Suprapubic skin (tissue), 4 donors: ENCODE measurements around the gene LBHD2. TPM values are rescaled to one million over a fixed set of nuclear protein-coding genes. Genes with fewer than 3 reads are reported as not detected.

Experiments used
- DNase-seq, 2 donors: peaks; one replicate each; pipeline ENCODE4 v3.0.0-alpha.2; 2019; ENCODE audit warnings: low spot score in 2 of 2
- H3K27ac ChIP-seq: fragments of 200-600 bp; sonication (generic); one replicate; pipeline ENCODE4 v1.5.1; 2019
- H3K27me3 ChIP-seq: fragments of 200-600 bp; sonication (generic); one replicate; pipeline ENCODE4 v1.5.1; 2019
- H3K36me3 ChIP-seq: fragments of 200-600 bp; sonication (generic); one replicate; pipeline ENCODE4 v1.5.1; 2019
- H3K4me1 ChIP-seq: fragments of 200-600 bp; sonication (generic); one replicate; pipeline ENCODE4 v1.5.1; 2019
- H3K4me3 ChIP-seq: fragments of 200-600 bp; sonication (generic); one replicate; pipeline ENCODE4 v1.5.1; 2019; ENCODE audit warnings: mild to moderate bottlenecking
- H3K9me3 ChIP-seq: fragments of 200-600 bp; sonication (generic); one replicate; pipeline ENCODE4 v1.5.1; 2019
- EP300 ChIP-seq: sonication (generic); formaldehyde crosslinking; IDR thresholded peaks from one replicate; pipeline ENCODE4 v1.6.1; 2017; ENCODE audit warnings: antibody characterized with exemption
- POLR2A ChIP-seq, 2 donors: fragments of 450-650 bp; IDR thresholded peaks; one replicate each; pipeline ENCODE4 v1.6.1; 2017; ENCODE audit warnings: antibody characterized with exemption in 2 of 2, mild to moderate bottlenecking in 2 of 2, moderate library complexity in 2 of 2
- POLR2AphosphoS5 ChIP-seq, 3 donors: sonication (generic); formaldehyde crosslinking; IDR thresholded peaks; one replicate each; pipeline ENCODE4 v1.6.1; 2017; ENCODE audit warnings: antibody characterized with exemption in 3 of 3
- WGBS: methylation state at CpG from one replicate; pipeline ENCODE4 v1.1.5; 2018; 5-methylcytosine and 5-hydroxymethylcytosine counted together
- total RNA-seq, 4 donors: library from RNA; depleted of rRNA; stranded (reverse); fragments of >200 nt; gene quantifications; one replicate each; pipeline ENCODE4 v1.1.0, GENCODE V29; 2016
- TF ChIP-seq, protein P1 (sequence below), 2 donors: fragments of 200-600 bp in 1 of 2; fragments of 450-650 bp in 1 of 2; sonication (generic) in 1 of 2; IDR thresholded peaks; one replicate each; pipeline ENCODE4 v1.5.1; 2016 to 2019; ENCODE audit warnings: antibody characterized with exemption in 2 of 2, mild to moderate bottlenecking in 1 of 2, moderate library complexity in 1 of 2

Gene LBHD2
- total RNA-seq, 4 donors from 2014 or later, result not detected

DNA sequence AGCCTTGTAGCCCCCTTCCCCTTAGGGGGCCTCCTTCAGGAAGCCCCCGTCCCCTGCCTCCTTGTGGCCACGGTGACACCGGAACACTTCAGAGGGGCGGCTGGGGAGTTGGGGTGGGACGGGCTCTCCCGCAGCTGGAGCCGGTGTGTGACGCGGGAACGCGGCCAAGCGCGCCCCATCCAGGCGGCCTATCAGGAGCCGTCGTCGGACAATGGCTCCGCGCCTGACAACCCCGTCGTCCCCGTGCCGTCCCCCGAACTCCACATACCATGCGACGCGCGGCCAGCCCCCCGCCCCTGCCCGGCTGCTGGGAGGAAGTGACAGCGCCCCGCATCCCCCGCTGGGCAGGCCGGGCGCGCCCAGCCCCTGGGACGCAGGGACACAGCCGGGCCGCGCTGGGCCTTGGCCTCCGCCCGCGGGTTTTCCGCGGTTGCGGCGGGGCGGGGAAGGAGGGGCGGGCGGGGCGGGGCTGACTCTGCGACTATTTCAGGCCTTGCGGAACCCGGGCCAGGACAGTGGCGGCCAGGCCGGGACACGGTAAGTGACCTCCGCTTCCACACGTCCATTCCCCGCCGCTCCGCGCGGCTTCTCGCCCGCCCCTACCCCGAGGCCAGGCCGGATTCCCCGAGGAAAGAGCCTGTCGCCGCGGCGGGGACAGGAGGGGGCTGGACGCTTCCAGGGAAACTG, 39.1 kb downstream of the LBHD2 start, which contains the start of gene TNFAIP2:
TNFAIP2 (plus strand) TSS at position 515 of the 687 bp plus-strand sequence. CDS start 2,997 bp downstream, outside the sequence.
- TF ChIP-seq POLR2A (IDR thresholded peaks at IDR 0.05) (peak in 1 of 2 donors; percentile 82), EP300 (no peak), POLR2AphosphoS5 (IDR thresholded peaks at IDR 0.05) (peak in 1 of 3 donors; percentile 22)
- H3K4me1 ChIP-seq, result peaks cover 91% of the 10 kb centered on the region
- no peaks in the 10 kb centered on the region for H3K9me3 ChIP-seq
- peak in 1 of 2 donors; percentile 82 for DNase-seq
- no peaks in the 10 kb centered on the region for H3K36me3 ChIP-seq
- peaks cover 10% of the 10 kb centered on the region for H3K27me3 ChIP-seq
- H3K4me3 ChIP-seq, result peak within 1 kb of the TSS; percentile 76
- H3K27ac ChIP-seq, result peak within 1 kb of the TSS; percentile 95
- 8% methylated on average over 2 of the region's 74 CpGs for WGBS

DNA sequence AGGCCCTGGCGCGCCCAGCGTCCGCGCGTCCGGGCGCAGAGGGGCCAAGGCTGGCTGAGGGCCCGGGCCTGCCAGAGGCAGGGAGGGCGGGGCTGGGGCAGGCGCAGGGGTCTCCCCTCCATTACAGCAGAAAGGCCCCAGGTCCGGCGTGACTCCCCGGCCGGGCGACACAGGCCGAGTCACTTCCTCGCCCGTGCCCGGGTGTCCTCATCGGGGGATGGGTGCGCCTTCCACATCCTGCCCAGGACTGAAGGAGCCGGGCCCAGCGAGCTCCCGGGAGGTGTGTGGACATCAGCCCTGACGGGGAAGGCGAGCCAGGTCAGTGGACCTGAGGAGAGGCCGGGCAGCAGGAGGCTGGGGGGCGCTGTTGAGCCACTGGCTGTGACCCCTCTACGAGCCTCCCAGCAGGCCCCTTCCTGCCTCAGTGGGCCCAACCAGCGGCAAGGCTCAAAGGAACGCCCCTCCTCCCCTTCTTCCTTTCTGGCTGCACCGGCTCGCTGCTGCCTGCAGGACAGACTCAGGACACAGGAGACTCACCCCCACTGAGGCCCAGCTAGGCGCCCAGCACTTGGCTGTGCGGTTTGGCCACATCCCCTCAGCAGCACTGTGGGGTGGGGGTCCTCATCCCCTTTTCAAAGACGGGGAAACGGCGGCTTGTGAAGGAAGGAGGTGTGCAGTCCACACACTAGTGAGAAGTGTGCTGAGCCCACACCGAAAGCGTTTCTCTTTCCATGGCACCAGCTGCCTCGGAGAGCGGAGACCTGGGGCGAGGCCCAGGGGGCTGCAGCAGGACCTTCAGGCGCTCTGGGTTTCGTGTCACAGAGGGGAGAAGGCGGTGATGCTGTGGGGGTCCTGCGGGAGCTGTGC, 39.9 kb downstream of the LBHD2 start:
- no peak for TF ChIP-seq POLR2A (IDR thresholded peaks at IDR 0.05)
- TF ChIP-seq EP300, result no peak
- TF ChIP-seq, protein P1, sequence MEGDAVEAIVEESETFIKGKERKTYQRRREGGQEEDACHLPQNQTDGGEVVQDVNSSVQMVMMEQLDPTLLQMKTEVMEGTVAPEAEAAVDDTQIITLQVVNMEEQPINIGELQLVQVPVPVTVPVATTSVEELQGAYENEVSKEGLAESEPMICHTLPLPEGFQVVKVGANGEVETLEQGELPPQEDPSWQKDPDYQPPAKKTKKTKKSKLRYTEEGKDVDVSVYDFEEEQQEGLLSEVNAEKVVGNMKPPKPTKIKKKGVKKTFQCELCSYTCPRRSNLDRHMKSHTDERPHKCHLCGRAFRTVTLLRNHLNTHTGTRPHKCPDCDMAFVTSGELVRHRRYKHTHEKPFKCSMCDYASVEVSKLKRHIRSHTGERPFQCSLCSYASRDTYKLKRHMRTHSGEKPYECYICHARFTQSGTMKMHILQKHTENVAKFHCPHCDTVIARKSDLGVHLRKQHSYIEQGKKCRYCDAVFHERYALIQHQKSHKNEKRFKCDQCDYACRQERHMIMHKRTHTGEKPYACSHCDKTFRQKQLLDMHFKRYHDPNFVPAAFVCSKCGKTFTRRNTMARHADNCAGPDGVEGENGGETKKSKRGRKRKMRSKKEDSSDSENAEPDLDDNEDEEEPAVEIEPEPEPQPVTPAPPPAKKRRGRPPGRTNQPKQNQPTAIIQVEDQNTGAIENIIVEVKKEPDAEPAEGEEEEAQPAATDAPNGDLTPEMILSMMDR (IDR thresholded peaks at IDR 0.05), result peak in 1 of 2 donors; percentile 32
- no peak for TF ChIP-seq POLR2AphosphoS5 (IDR thresholded peaks at IDR 0.05)
- Histone ChIP-seq H3K27ac (peak overlapping the region; percentile 95), H3K4me3 (peak overlapping the region; percentile 76), H3K36me3 (no peaks in the 10 kb centered on the region), H3K27me3 (peaks cover 10% of the 10 kb centered on the region), H3K4me1 (peaks cover 91% of the 10 kb centered on the region), H3K9me3 (no peaks in the 10 kb centered on the region)
- 33% methylated on average over 13 of the region's 48 CpGs for WGBS
- DNase-seq, result peak in 1 of 2 donors; percentile 82

DNA sequence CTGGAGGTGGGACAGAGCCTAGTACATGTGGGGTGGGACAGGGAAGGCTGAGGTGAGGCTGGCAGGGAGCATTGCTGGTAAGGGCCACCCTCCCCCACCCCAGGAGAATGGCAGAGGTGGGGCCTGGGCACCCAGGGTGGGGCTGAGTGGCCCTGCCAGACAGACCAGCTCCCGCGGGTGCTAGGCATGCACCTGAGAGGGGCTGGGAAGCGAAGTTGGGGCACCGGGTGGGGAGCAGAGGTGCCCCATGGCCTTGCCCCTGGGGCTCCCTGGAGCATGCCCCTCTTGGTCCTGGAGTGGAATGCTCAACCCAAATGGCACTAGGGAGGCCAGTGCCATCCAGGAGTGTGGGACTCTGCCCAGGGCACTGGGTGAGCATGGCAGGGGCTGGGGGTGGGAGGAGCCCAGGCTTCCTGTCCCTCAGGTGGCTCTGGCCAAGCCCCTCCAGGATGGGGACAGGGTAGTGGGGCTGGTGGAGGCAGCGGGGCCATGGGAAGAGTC, 40.5 kb downstream of the LBHD2 start:
- H3K9me3 ChIP-seq, result no peaks in the 10 kb centered on the region
- no peaks in the 10 kb centered on the region for H3K36me3 ChIP-seq
- TF ChIP-seq EP300, result no peak
- no peak for DNase-seq
- peaks cover 95% of the 10 kb centered on the region for H3K4me1 ChIP-seq
- H3K27ac ChIP-seq, result peak overlapping the region; percentile 95
- H3K27me3 ChIP-seq, result peaks cover 10% of the 10 kb centered on the region
- H3K4me3 ChIP-seq, result peak overlapping the region; percentile 76
- 86% methylated on average over 1 of the region's 5 CpGs for WGBS

DNA sequence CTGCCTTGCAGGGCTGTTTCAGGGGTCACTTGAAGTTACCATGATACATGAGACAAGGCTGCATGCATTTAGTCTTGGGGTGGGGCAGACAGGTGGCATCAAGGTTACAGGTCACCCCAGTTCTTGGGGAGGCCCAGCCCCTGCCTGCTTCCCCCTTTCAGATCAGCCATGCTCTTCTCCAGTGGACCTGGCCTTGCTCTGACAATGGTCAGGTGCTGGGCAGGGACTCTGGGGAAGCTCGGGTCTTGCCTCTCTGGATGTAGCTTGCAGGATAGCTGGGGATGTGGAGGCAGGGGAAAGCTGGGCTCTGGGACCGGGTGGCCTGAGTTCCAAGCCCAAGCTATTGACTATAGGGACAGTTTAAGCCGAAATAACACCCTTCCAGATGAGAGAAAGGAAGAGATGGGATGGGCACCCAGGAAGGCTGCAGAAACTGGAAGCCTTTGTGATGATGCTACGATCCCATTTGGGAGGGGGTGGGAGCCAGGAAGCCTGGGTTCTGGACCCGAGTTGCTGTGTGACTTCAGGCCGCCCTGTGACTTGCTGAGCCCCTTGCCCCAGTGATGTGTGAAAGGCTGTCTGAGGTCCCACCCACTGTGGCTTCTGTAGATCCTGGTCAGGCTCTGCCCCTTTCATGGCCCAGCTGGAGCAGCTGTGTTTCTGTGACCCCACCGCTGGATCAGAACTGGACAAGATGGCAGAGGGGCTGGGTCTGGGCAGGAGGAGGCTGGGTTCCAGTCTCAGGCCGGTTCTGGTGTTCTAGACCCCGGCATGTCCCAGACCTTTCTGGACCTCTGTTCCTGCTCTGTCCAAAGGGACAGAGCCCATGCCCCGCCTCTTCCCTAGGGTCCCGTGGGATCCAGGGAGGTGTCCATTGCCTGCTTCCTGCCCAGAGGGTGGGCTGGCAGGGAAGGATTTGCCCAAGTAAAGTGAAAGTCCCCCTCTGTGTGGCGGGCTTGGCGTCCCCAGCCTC, 41.4 kb downstream of the LBHD2 start:
- H3K4me3 ChIP-seq, result peak overlapping the region; percentile 76
- H3K27ac ChIP-seq, result no peak overlapping the region
- H3K36me3 ChIP-seq, result peaks cover 8% of the 10 kb centered on the region
- H3K27me3 ChIP-seq, result peaks cover 10% of the 10 kb centered on the region
- no peak for TF ChIP-seq POLR2A (IDR thresholded peaks at IDR 0.05)
- TF ChIP-seq POLR2AphosphoS5 (IDR thresholded peaks at IDR 0.05), result no peak
- TF ChIP-seq, protein P1 (IDR thresholded peaks at IDR 0.05), result no peak
- no peak for TF ChIP-seq EP300
- H3K9me3 ChIP-seq, result no peaks in the 10 kb centered on the region
- WGBS, result 80% methylated on average over 11 of the region's 13 CpGs
- no peak for DNase-seq
- H3K4me1 ChIP-seq, result peaks cover 97% of the 10 kb centered on the region

DNA sequence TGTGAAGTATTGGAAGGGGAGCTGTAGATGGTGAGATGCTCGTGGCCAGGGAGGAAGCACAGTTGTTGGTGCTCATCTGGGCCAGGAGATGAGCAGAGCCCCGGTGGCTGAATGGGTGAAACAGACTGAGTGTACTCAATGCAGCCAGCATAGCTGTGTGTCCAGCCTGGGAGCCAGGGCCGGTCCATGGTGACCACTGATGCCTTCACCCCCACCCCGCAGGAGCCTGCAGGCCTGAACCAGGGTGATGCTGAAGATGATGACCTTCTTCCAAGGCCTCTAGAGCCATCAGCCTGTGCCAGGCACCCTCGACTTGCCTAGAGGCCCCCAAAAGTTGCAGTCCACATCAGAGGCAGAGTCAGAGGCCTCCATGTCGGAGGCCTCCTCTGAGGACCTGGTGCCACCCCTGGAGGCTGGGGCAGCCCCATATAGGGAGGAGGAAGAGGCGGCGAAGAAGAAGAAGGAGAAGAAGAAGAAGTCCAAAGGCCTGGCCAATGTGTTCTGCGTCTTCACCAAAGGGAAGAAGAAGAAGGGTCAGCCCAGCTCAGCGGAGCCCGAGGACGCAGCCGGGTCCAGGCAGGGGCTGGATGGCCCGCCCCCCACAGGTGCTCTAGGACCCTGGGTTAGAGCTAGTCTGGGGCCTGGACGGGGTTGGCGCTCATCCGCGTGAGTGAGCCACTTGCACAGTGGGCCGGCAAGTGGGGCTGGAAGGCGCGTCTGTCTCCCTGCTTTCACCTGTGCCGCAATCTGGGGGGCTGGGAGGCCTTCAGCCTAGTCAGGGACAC, 42.3 kb downstream of the LBHD2 start:
- Histone ChIP-seq H3K27ac (peak overlapping the region; percentile 48), H3K9me3 (no peaks in the 10 kb centered on the region), H3K36me3 (peaks cover 15% of the 10 kb centered on the region), H3K4me3 (peak overlapping the region; percentile 42), H3K27me3 (peaks cover 10% of the 10 kb centered on the region), H3K4me1 (peaks cover 97% of the 10 kb centered on the region)
- DNase-seq, result peak in 1 of 2 donors; percentile 72
- no peak for TF ChIP-seq EP300
- no peak for TF ChIP-seq POLR2AphosphoS5 (IDR thresholded peaks at IDR 0.05)
- TF ChIP-seq, protein P1 (IDR thresholded peaks at IDR 0.05), result no peak
- no peak for TF ChIP-seq POLR2A (IDR thresholded peaks at IDR 0.05)
- 77% methylated on average over 16 of the region's 22 CpGs for WGBS
